Adrenal gland (tissue), 5 donors: ENCODE results near the gene FAM219A.
"Not testable (repeated sequence)": the region's sequence is repeated elsewhere in the genome, so short reads cannot be mapped to it uniquely, and the experiment has no call there.

Experiments
- CTCF ChIP-seq, 6 experiments: fragments of 450-650 bp in 4 of 6; fragments of 200-600 bp in 2 of 6; sonication (generic) in 1 of 6; IDR thresholded peaks; 1 replicate in 5 of 6; 2 replicates in 1 of 6; pipeline versions ENCODE4 v1.5.1 to v1.8.0; 2016 to 2021; ENCODE audit warnings: antibody characterized with exemption in 6 of 6, mild to moderate bottlenecking in 2 of 6, moderate library complexity in 1 of 6
- POLR2A ChIP-seq, 2 donors: fragments of 450-650 bp; IDR thresholded peaks; one replicate each; pipeline ENCODE4 v1.6.1; 2017; ENCODE audit warnings: antibody characterized with exemption in 2 of 2, mild to moderate bottlenecking in 2 of 2, moderate library complexity in 1 of 2
- donor health status: DM: no; HTN: no; CAD: no.

- TF ChIP-seq CTCF, POLR2A (IDR thresholded peaks at IDR 0.05): not testable (repeated sequence)
Measured at GRCh38 chr9:34482746-34483145, 24.4 kb upstream of the FAM219A start.
